ENCODE measurements around the gene NKD1.

The NKD1 gene

DNA sequence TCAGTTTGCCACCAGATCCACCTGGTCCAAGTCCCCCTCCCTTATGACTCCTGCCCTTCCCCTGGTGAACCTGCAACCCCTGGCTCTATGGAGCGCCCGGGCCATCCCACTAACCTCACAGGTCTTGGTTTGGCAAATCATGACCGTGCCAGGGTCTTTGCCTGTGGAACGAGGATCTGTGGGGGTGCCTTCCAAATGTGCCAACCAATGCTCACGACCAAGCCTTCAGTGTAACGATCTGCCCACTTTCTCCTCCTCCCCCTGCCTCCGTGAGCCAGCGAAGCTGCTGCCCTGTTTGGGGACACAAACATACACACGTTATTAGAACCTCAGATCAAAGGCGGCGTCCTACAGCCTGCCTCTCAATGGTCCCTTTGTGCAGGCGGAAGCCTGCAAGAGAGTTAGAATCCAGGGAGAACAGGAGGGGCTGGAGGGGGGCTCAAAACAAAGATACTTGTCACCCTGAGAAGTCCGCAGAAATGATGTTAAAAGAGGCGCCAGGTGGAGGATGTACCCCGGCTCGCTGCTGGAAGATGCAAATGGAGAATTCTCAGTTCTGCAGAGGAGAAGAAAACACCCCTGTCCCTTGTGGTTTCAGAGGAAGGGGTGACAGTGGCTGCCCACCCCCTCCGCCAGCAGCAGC is 9.0 kb upstream of the NKD1 start:
- no peak for DNase-seq (ENCODE audit: extremely low read depth, low read depth)
- no peak for TF ChIP-seq CTCF (IDR thresholded peaks at IDR 0.05; ENCODE audit: low read depth, low read length)

DNA sequence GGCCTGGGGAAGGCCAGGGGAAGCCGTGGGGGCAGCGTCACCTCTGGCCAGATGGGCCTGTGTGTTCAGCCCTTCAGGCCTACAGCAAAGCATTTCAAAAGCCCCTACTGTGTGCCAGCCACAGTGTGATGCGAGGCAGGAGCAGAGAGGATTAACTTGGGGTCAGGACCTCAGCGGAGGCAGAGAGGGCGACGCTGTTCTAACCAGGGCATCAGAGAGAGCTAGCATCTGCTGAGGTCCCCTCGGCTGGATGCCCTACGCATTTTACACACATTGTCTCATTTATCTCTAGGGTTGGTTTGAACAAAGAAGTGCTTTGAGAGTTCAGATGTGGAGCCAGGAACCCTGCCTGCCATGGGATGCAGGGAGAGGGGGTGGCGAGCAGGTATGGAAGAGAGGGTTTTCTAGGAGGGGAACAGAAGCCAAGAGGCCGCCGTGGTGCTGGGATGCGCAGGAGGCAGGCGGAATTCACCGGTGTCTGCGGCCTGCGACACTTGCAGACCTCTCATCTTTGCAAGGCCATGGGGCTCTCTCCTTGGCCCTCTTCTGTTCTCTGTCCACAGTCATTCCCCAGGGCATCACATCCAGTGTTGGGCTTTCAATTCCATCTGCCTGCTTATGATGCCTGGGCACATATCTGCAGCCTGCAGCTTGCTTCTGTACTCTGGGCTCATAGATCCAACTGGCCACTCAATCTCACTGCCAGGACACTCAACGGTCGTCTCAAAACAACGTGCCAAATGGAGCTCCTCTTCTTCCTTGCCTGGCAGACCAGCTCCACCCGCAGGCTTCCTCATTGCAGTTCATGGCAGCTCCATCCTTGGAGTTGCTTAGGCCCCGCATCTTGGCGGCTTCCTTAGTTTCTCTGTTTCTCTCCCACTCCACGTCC is 8.1 kb upstream of the NKD1 start:
- DNase-seq (ENCODE audit: extremely low read depth, low read depth): no peak
- TF ChIP-seq CTCF (IDR thresholded peaks at IDR 0.05; ENCODE audit: low read depth, low read length): no peak

GRCh38 chr16:50540711-50541007 is 7.5 kb upstream of the NKD1 start:
- no peak for DNase-seq (ENCODE audit: extremely low read depth, low read depth)

GRCh38 chr16:50542703-50543102 is 5.5 kb upstream of the NKD1 start:
- TF ChIP-seq CTCF (IDR thresholded peaks at IDR 0.05; ENCODE audit: low read depth, low read length): no peak
- DNase-seq (ENCODE audit: extremely low read depth, low read depth): no peak

More at GRCh38 chr16:50540711-50541007, 7.5 kb upstream of the NKD1 start:
- no peak for TF ChIP-seq CTCF (IDR thresholded peaks at IDR 0.05; ENCODE audit: low read depth, low read length)

- no peak for DNase-seq (ENCODE audit: extremely low read depth, low read depth)
- TF ChIP-seq CTCF (IDR thresholded peaks at IDR 0.05; ENCODE audit: low read depth, low read length): no peak
Measured at GRCh38 chr16:50546125-50546524, 2.1 kb upstream of the NKD1 start.

- DNase-seq (ENCODE audit: extremely low read depth, low read depth): no peak
- TF ChIP-seq CTCF (IDR thresholded peaks at IDR 0.05; ENCODE audit: low read depth, low read length): no peak
Measured at GRCh38 chr16:50547340-50548124, 664 bp upstream of the NKD1 start.
